Panc1 (cell line): ENCODE data around the gene MICAL2. TPM values are rescaled to one million over a fixed set of nuclear protein-coding genes. Genes with fewer than 3 reads are reported as not detected.

ENCODE experiments used
- ATAC-seq: fragments of 200-7000 bp; cut with Tn5 transposase; 2 replicates; pipeline ENCODE4 v1.9.1; 2020; ENCODE audit warnings: mild to moderate bottlenecking, moderate library complexity
- BruUV-seq: library from RNA; stranded (reverse); fragments of 400-500 nt; replicated peaks from 2 replicates; lab custom pipeline; 2021; lab: Mats Ljungman, UMichigan
- CTCF ChIA-PET: fragments of 300-600 bp; sonication (Branson Sonifier 250); formaldehyde crosslinking; loops from one replicate; lab custom pipeline; 2022; ENCODE audit warnings: antibody characterized with exemption; lab: Charles Lee
- POLR2A ChIA-PET: fragments of 300-600 bp; sonication (Branson Sonifier 250); formaldehyde crosslinking; loops from one replicate; lab custom pipeline; 2022; ENCODE audit warnings: antibody characterized with exemption; lab: Charles Lee
- DNase-seq: peaks from one replicate; pipeline ENCODE4 v3.0.0-alpha.2; 2010; ENCODE audit warnings: low read depth, low spot score
- H3K27ac ChIP-seq: 2 replicates; pipeline ENCODE4 v1.5.1; 2011; ENCODE audit warnings: mild to moderate bottlenecking, low read length, inconsistent platforms
- H3K27me3 ChIP-seq: fragments of 200-500 bp; sonication (Bioruptor generic); 2 replicates; pipeline ENCODE4 v1.6.0; 2014; ENCODE audit warnings: low read length, inconsistent platforms; ENCODE audit not compliant: control insufficient read depth, insufficient read depth
- H3K36me3 ChIP-seq: fragments of 200-500 bp; sonication (Bioruptor generic); 2 replicates; pipeline ENCODE4 v1.5.1; 2014; ENCODE audit warnings: inconsistent platforms, mild to moderate bottlenecking, low read length, moderate library complexity; ENCODE audit not compliant: control insufficient read depth, insufficient read depth
- H3K4me1 ChIP-seq: 2 replicates; pipeline ENCODE4 v1.5.1; 2011; ENCODE audit warnings: inconsistent platforms, mild to moderate bottlenecking, low read length, moderate library complexity; ENCODE audit not compliant: control insufficient read depth, insufficient read depth
- H3K4me3 ChIP-seq, 2 experiments: 2 replicates each; pipeline ENCODE4 v1.5.1; 2011 to 2012; ENCODE audit warnings: low read depth in 2 of 2, low read length in 2 of 2, mild to moderate bottlenecking in 2 of 2, inconsistent platforms in 1 of 2, moderate library complexity in 1 of 2
- H3K9me3 ChIP-seq: fragments of 200-500 bp; sonication (Bioruptor generic); 2 replicates; pipeline ENCODE4 v1.5.1; 2014; ENCODE audit warnings: low read depth, mild to moderate bottlenecking, inconsistent platforms, low read length, moderate library complexity; ENCODE audit not compliant: control insufficient read depth, insufficient read depth
- CTCF ChIP-seq: fragments of 450-650 bp; IDR thresholded peaks from 2 replicates; pipeline ENCODE4 v1.5.1; 2017; ENCODE audit warnings: mild to moderate bottlenecking
- POLR2AphosphoS5 ChIP-seq: IDR thresholded peaks from 2 replicates; pipeline ENCODE4 v1.6.1; 2012; ENCODE audit warnings: mild to moderate bottlenecking, low read depth, low read length, moderate library complexity
- REST ChIP-seq, 2 experiments: IDR thresholded peaks; 2 replicates each; pipeline ENCODE4 v1.6.1; 2011 to 2012; ENCODE audit warnings: low read depth in 2 of 2, control low read depth in 1 of 2, low read length in 1 of 2, mild to moderate bottlenecking in 1 of 2, moderate library complexity in 1 of 2; ENCODE audit not compliant: insufficient read depth in 1 of 2
- SIN3A ChIP-seq: IDR thresholded peaks from 2 replicates; pipeline ENCODE4 v1.6.1; 2012; ENCODE audit warnings: low read depth, mild to moderate bottlenecking, low read length, moderate library complexity, borderline replicate concordance; ENCODE audit not compliant: insufficient read depth
- TCF7L2 ChIP-seq: IDR thresholded peaks from 2 replicates; pipeline ENCODE4 v1.6.1; 2011; ENCODE audit warnings: mild to moderate bottlenecking, low read depth, low read length, inconsistent platforms
- in situ Hi-C: cut with HindIII; loops from 2 replicates; pipeline ENCODE4 v1.10.0; 2016; ENCODE audit warnings: low sequenced_read_pairs, low pct_unique_long_range_greater_than_20kb
- intact Hi-C: fragments of 100-400 bp; cut with micrococcal nuclease; formaldehyde crosslinking; loops from one replicate; pipeline ENCODE4 v1.10.0; 2022; ENCODE audit not compliant: unreplicated experiment
- total RNA-seq: library from RNA; stranded (reverse); gene quantifications from one replicate; pipeline ENCODE4 v1.2.1, GENCODE V29; 2021; ENCODE audit not compliant: unreplicated experiment

The MICAL2 gene
- total RNA-seq, 1 experiment from 2014 or later: 199 TPM

DNA sequence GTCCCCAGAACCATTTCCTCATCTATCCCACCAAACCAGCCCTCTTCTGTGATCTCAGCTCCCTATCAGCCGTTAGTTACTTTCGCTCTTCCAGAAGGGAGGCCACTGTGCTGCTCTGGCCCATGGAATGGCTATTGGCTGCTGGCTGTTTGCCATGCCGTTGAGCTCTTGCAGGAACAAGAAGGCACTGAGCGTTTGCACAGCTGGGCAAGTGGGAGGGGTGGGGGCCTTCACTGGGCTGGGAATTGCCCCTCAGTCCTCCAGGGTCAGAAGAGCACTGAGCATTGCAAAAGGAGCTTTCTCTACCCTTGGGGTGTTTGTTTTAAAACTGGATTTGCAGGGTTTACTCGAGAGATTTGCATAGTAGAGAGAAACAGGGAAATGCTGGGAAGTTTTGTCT is 137.9 kb downstream of the MICAL2 start:
- Histone ChIP-seq H3K27me3 (no peaks in the 10 kb centered on the region), H3K4me3 (no peak overlapping the region), H3K36me3 (no peaks in the 10 kb centered on the region; the same call in 1 of the 2 replicates), H3K4me1 (no peaks in the 10 kb centered on the region; the same call in 1 of the 2 replicates), H3K9me3 (no peaks in the 10 kb centered on the region), H3K27ac (no peak overlapping the region)
- ChIA-PET POLR2A (interaction anchor here (0.6 kb wide), 2 partner anchors 10 to 142 kb away, joined by 3 to 7 read pairs; no protein-coding TSS in a partner anchor), CTCF (no interaction called here)
- BruUV-seq: no TSS peak
- intact Hi-C loops (no loop called here), in situ Hi-C loops (no loop called here)
- TF ChIP-seq POLR2AphosphoS5: no peak
- TF ChIP-seq REST (IDR thresholded peaks at IDR 0.05; ENCODE audit: insufficient read depth in 1 of 2, low read depth in 2 of 2, low read length in 1 of 2): no peak
- no peak for TF ChIP-seq TCF7L2
- TF ChIP-seq CTCF: no peak
- TF ChIP-seq SIN3A: no peak
- DNase-seq (no peak), ATAC-seq (no peak)

- TF ChIP-seq POLR2AphosphoS5 (no peak), CTCF (no peak), REST (IDR thresholded peaks at IDR 0.05; ENCODE audit: insufficient read depth in 1 of 2, low read depth in 2 of 2, low read length in 1 of 2) (no peak), TCF7L2 (no peak), SIN3A (no peak)
- Histone ChIP-seq H3K4me3 (no peak overlapping the region), H3K9me3 (no peaks in the 10 kb centered on the region), H3K27ac (no peak overlapping the region), H3K4me1 (no peaks in the 10 kb centered on the region; the same call in 1 of the 2 replicates), H3K27me3 (no peaks in the 10 kb centered on the region), H3K36me3 (no peaks in the 10 kb centered on the region; the same call in 1 of the 2 replicates)
- POLR2A ChIA-PET: no interaction called here
- in situ Hi-C loops: no loop called here
- CTCF ChIA-PET: no interaction called here
- DNase-seq: no peak
- no TSS peak for BruUV-seq
- intact Hi-C loops: no loop called here
- no peak for ATAC-seq
These were observed 139.3 kb downstream of the MICAL2 start for GRCh38 chr11:12249590-12250260.
